Left lung (tissue), 10 donors: ENCODE measurements around the gene SERTAD3. TPM values are rescaled to one million over a fixed set of nuclear protein-coding genes. Genes with fewer than 3 reads are reported as not detected.

Source experiments
- ATAC-seq: fragments of 200-7000 bp; cut with Tn5 transposase; one replicate; pipeline ENCODE4 v1.9.1; 2020; ENCODE audit warnings: moderate library complexity
- DNase-seq, 4 donors: peaks; one replicate each; pipeline ENCODE4 v3.0.0-alpha.2; 2013 to 2020
- H3K27ac ChIP-seq, 2 donors: fragments of 200-600 bp; sonication (generic) in 1 of 2; one replicate each; pipeline versions ENCODE4 v1.5.0 to v1.8.0; 2020 to 2021
- H3K27me3 ChIP-seq, 2 donors: fragments of 200-600 bp; sonication (generic) in 1 of 2; one replicate each; pipeline versions ENCODE4 v1.5.0 to v1.8.0; 2020 to 2021
- H3K36me3 ChIP-seq, 2 donors: fragments of 200-600 bp; sonication (generic) in 1 of 2; one replicate each; pipeline versions ENCODE4 v1.5.0 to v1.8.0; 2020 to 2021
- H3K4me1 ChIP-seq, 2 donors: fragments of 200-600 bp; one replicate each; pipeline ENCODE4 v1.8.0; 2021
- H3K4me3 ChIP-seq, 2 donors: fragments of 200-600 bp; sonication (generic) in 1 of 2; one replicate each; pipeline versions ENCODE4 v1.5.0 to v1.8.0; 2020 to 2021; ENCODE audit warnings: mild to moderate bottlenecking in 1 of 2
- H3K9me3 ChIP-seq, 2 donors: fragments of 200-600 bp; sonication (generic) in 1 of 2; one replicate each; pipeline versions ENCODE4 v1.5.0 to v1.8.0; 2020 to 2021
- intact Hi-C, 2 donors: fragments of 100-400 bp; cut with DNase I; formaldehyde crosslinking; loops; one replicate each; pipeline versions ENCODE4 v1.11.2 to v1.14.2; 2022
- polyA plus RNA-seq, 6 donors: library from polyadenylated mRNA; unstranded; fragments of 120-200 nt; gene quantifications; one replicate each; pipeline ENCODE4 v1.2.1, GENCODE V29; 2013; ENCODE audit not compliant: insufficient read length in 6 of 6
- total RNA-seq, 2 donors: library from RNA; stranded (reverse); fragmentation: NEBNext Ultra II Directional; extraction: Animal tissue kit (Norgen Biotek cat#: 25700); gene quantifications; one replicate each; pipeline ENCODE4 v1.2.1, GENCODE V29; 2021
- TF ChIP-seq, protein P1 (sequence below), 2 donors: fragments of 200-600 bp; sonication (generic) in 1 of 2; IDR thresholded peaks; one replicate each; pipeline versions ENCODE4 v1.5.0 to v1.8.0; 2021; ENCODE audit warnings: antibody characterized with exemption in 2 of 2
- donor health status: DM: no; HTN: yes; CAD: no.
- donor health status: DM: no; HTN: no; CAD: no.

Gene SERTAD3
- total and polyA plus RNA-seq, 8 donors, result 22.1 to 37.4 (median 34.1) TPM

- intact Hi-C loops, result no loop called here
Measured at GRCh38 chr19:40420766-40421765, 23.1 kb downstream of the SERTAD3 start.

GRCh38 chr19:40420451-40420765, 23.7 kb downstream of the SERTAD3 start:
- TF ChIP-seq, protein P1, sequence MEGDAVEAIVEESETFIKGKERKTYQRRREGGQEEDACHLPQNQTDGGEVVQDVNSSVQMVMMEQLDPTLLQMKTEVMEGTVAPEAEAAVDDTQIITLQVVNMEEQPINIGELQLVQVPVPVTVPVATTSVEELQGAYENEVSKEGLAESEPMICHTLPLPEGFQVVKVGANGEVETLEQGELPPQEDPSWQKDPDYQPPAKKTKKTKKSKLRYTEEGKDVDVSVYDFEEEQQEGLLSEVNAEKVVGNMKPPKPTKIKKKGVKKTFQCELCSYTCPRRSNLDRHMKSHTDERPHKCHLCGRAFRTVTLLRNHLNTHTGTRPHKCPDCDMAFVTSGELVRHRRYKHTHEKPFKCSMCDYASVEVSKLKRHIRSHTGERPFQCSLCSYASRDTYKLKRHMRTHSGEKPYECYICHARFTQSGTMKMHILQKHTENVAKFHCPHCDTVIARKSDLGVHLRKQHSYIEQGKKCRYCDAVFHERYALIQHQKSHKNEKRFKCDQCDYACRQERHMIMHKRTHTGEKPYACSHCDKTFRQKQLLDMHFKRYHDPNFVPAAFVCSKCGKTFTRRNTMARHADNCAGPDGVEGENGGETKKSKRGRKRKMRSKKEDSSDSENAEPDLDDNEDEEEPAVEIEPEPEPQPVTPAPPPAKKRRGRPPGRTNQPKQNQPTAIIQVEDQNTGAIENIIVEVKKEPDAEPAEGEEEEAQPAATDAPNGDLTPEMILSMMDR (IDR thresholded peaks at IDR 0.05), result no peak
- no peak for DNase-seq
- H3K4me1 ChIP-seq, result peaks cover 26 to 86% of the 10 kb centered on the region in 2 donors
- intact Hi-C loops, result no loop called here
- H3K27ac ChIP-seq, result peak overlapping the region; percentile 97 to 98
- H3K9me3 ChIP-seq, result no peaks in the 10 kb centered on the region
- peaks cover 0 to 21% of the 10 kb centered on the region in 2 donors for H3K36me3 ChIP-seq
- H3K27me3 ChIP-seq, result no peaks in the 10 kb centered on the region
- ATAC-seq, result no peak
- H3K4me3 ChIP-seq, result peak overlapping the region; percentile 42 to 65

More at GRCh38 chr19:40420766-40421765, 23.1 kb downstream of the SERTAD3 start:
- DNase-seq (peak; percentile 94 to 98 (median 96)), ATAC-seq (peak; percentile 84)
- Histone ChIP-seq H3K4me3 (peak overlapping the region; percentile 42 to 65), H3K27me3 (no peaks in the 10 kb centered on the region), H3K27ac (peak overlapping the region; percentile 97 to 98), H3K9me3 (no peaks in the 10 kb centered on the region), H3K4me1 (peaks cover 26 to 79% of the 10 kb centered on the region in 2 donors), H3K36me3 (peaks cover 0 to 21% of the 10 kb centered on the region in 2 donors)
- TF ChIP-seq, protein P1 (IDR thresholded peaks at IDR 0.05), result peak; percentile 82 to 96

DNA sequence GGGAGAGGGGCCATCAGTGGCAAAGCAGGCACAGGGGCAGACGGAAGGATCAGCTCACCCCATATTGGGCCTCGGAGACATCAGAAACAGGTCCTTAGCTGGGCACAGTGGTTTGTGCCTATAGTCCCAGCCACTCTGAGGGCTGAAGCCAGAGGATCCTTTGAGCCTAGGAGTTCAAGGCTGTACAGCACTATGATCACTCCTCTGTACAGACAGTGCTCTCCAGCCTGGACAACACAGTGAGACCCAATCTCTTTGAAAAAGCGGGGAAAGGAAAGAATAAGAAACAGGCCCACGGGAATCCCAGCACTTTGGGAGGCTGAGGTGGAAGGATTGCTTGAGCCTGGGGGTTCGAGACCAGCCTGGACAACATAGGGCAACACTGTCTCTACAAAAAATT, 24.4 kb downstream of the SERTAD3 start:
- peaks cover 0 to 21% of the 10 kb centered on the region in 2 donors for H3K36me3 ChIP-seq

DNA sequence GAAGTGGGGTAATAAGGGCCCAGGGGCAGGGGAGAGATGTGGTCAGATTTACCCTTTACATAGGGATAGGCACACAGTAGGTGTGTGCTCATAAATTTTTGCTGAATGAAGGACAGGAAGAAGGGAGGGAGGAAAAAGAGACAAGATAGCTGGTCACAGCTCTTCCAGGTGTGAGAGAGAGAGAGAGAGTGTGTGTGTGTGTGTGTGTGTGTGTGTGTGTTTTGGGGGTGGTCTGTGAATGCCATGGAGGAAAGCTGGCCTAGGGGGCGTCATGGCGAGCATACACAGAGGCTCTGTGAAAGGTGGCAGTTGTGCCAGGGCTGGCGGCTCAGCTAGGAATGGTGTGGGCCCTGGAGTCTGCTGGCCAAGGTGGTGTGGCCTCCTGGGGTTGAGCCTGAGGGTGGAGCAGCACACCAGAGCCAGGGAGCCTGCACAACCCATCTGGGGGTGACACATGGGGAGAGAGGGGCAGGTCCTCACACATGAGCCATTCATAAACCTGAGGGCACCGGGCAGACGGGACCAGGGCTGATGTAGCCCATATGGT, 25.0 kb downstream of the SERTAD3 start:
- Histone ChIP-seq H3K36me3 (peaks cover 0 to 21% of the 10 kb centered on the region in 2 donors), H3K27me3 (no peaks in the 10 kb centered on the region), H3K4me1 (peaks cover 24 to 91% of the 10 kb centered on the region in 2 donors), H3K9me3 (no peaks in the 10 kb centered on the region), H3K27ac (peak overlapping the region in 1 of 2 donors; percentile 98), H3K4me3 (no peak overlapping the region)
- ATAC-seq, result no peak
- intact Hi-C loops, result no loop called here
- DNase-seq, result no peak
- TF ChIP-seq, protein P1 (IDR thresholded peaks at IDR 0.05), result no peak

More for the DNA sequence above, 24.4 kb downstream of the SERTAD3 start:
- H3K4me1 ChIP-seq, result peaks cover 26 to 92% of the 10 kb centered on the region in 2 donors
- TF ChIP-seq, protein P1 (IDR thresholded peaks at IDR 0.05), result no peak
- intact Hi-C loops, result no loop called here
- ATAC-seq, result no peak
- H3K4me3 ChIP-seq, result no peak overlapping the region
- H3K9me3 ChIP-seq, result no peaks in the 10 kb centered on the region
- DNase-seq, result no peak
- H3K27ac ChIP-seq, result peak overlapping the region in 1 of 2 donors; percentile 98
- H3K27me3 ChIP-seq, result no peaks in the 10 kb centered on the region

- TF ChIP-seq, protein P1 (IDR thresholded peaks at IDR 0.05), result no peak
- peaks cover 13 to 85% of the 10 kb centered on the region in 2 donors for H3K4me1 ChIP-seq
- H3K36me3 ChIP-seq, result peaks cover 0 to 17% of the 10 kb centered on the region in 2 donors
- no peak overlapping the region for H3K4me3 ChIP-seq
- H3K9me3 ChIP-seq, result no peaks in the 10 kb centered on the region
- peak overlapping the region; percentile 73 to 74 for H3K27ac ChIP-seq
- H3K27me3 ChIP-seq, result no peaks in the 10 kb centered on the region
- no peak for DNase-seq
- intact Hi-C loops, result no loop called here
- no peak for ATAC-seq
Measured at GRCh38 chr19:40418040-40418439, 26.1 kb downstream of the SERTAD3 start.
